SU-DHL-6 (cell line): Measurements from ENCODE around the gene PALM.

Source experiments
- H2AFZ ChIP-seq: fragments of 200-600 bp; sonication (generic); 2 replicates; pipeline ENCODE4 v1.6.1; 2014; ENCODE audit warnings: low read depth, mild to moderate bottlenecking, moderate library complexity, mixed read lengths, antibody characterized with exemption, low read length; ENCODE audit not compliant: severe bottlenecking
- H3F3A ChIP-seq: fragments of 200-600 bp; shearing (Covaris generic); 2 replicates; pipeline ENCODE4 v1.6.0; 2016; ENCODE audit warnings: antibody characterized with exemption, mild to moderate bottlenecking; ENCODE audit not compliant: insufficient read depth
- H3K27ac ChIP-seq: fragments of 200-600 bp; sonication (generic); 2 replicates; pipeline ENCODE4 v1.5.1; 2016; ENCODE audit warnings: low read depth, mild to moderate bottlenecking, low read length, moderate library complexity, mixed read lengths
- H3K27me3 ChIP-seq: fragments of 200-600 bp; sonication (generic), shearing (Covaris generic); 2 replicates; pipeline ENCODE4 v1.6.0; 2014; ENCODE audit warnings: mild to moderate bottlenecking, low read length
- H3K36me3 ChIP-seq: fragments of 200-600 bp; sonication (generic); 2 replicates; pipeline ENCODE4 v1.6.1; 2014; ENCODE audit warnings: mild to moderate bottlenecking, low read length, mixed read lengths
- H3K4me2 ChIP-seq: fragments of 300-600, 200-600 bp; shearing (Covaris generic), sonication (generic); 2 replicates; pipeline ENCODE4 v1.6.0; 2014; ENCODE audit warnings: low read length, low read depth, mild to moderate bottlenecking; ENCODE audit not compliant: poor library complexity, severe bottlenecking
- H3K4me3 ChIP-seq: fragments of 200-600 bp; sonication (generic); 2 replicates; pipeline ENCODE4 v1.5.1; 2014; ENCODE audit warnings: antibody characterized with exemption, low read length, mild to moderate bottlenecking, mixed read lengths; ENCODE audit not compliant: insufficient read depth, poor library complexity, severe bottlenecking
- H3K79me2 ChIP-seq: fragments of 200-600 bp; sonication (generic); 2 replicates; pipeline ENCODE4 v1.6.1; 2014; ENCODE audit warnings: mild to moderate bottlenecking, low read length, moderate library complexity; ENCODE audit not compliant: insufficient read depth
- H3K9ac ChIP-seq: fragments of 200-600 bp; sonication (generic); 2 replicates; pipeline ENCODE4 v1.7.0; 2014; ENCODE audit warnings: mild to moderate bottlenecking, low read length
- H3K9me2 ChIP-seq: fragments of 200-600 bp; sonication (generic); replicated peaks from 2 replicates; pipeline ENCODE4 v1.6.1; 2014; ENCODE audit warnings: low read length; ENCODE audit not compliant: insufficient read depth
- H3K9me3 ChIP-seq: fragments of 200-600 bp; sonication (generic); 2 replicates; pipeline ENCODE4 v1.6.1; 2014; ENCODE audit warnings: low read length, mixed read lengths; ENCODE audit not compliant: insufficient read depth
- H4K20me1 ChIP-seq: fragments of 200-600 bp; sonication (generic); 2 replicates; pipeline ENCODE4 v1.6.1; 2014; ENCODE audit warnings: low read depth, mild to moderate bottlenecking, antibody characterized with exemption, low read length, moderate library complexity, mixed read lengths
- EZH2phosphoT487 ChIP-seq: fragments of 200-600 bp; sonication (generic), shearing (Covaris generic); conservative IDR thresholded peaks from 2 replicates; pipeline ENCODE4 v1.6.1; 2018; ENCODE audit warnings: mild to moderate bottlenecking, antibody characterized with exemption, low read length, moderate library complexity, mixed read lengths
- TF ChIP-seq, protein P1 (sequence below): fragments of 200-600 bp; sonication (generic); IDR thresholded peaks from one replicate; pipeline ENCODE4 v1.5.1; 2017; ENCODE audit warnings: antibody characterized with exemption, mild to moderate bottlenecking, low read length, moderate library complexity; ENCODE audit not compliant: insufficient read depth, poor library complexity, severe bottlenecking

PALM gene

DNA sequence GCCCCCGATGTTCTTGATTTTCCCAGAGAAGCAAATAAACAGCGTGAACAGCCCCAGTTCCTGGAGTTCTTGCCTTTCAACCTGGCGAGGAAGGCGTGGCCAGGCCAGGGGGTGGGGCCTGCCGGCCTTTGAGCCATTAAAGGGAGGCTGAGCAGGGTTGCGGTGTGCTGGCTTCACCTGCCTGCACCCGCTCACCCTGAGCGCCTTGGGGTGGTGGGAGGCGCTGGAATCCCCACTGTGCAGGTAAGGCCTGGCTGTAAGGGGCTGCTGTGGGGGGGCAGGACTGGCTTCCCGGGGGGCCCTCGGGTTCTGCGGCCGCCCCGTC is 39.5 kb downstream of the PALM start:
- Histone ChIP-seq H3K4me3 (no peak overlapping the region), H3K4me2 (no peak overlapping the region), H3K9me3 (no peaks in the 10 kb centered on the region), H3K27me3 (no peaks in the 10 kb centered on the region), H3K9ac (no peak overlapping the region), H3K36me3 (no peaks in the 10 kb centered on the region), H3K9me2 (no peaks in the 10 kb centered on the region), H3F3A (no peaks in the 10 kb centered on the region), H4K20me1 (no peaks in the 10 kb centered on the region), H3K27ac (no peak overlapping the region), H2AFZ (no peak overlapping the region), H3K79me2 (no peaks in the 10 kb centered on the region)
- no peak for TF ChIP-seq EZH2phosphoT487
- TF ChIP-seq, protein P1, sequence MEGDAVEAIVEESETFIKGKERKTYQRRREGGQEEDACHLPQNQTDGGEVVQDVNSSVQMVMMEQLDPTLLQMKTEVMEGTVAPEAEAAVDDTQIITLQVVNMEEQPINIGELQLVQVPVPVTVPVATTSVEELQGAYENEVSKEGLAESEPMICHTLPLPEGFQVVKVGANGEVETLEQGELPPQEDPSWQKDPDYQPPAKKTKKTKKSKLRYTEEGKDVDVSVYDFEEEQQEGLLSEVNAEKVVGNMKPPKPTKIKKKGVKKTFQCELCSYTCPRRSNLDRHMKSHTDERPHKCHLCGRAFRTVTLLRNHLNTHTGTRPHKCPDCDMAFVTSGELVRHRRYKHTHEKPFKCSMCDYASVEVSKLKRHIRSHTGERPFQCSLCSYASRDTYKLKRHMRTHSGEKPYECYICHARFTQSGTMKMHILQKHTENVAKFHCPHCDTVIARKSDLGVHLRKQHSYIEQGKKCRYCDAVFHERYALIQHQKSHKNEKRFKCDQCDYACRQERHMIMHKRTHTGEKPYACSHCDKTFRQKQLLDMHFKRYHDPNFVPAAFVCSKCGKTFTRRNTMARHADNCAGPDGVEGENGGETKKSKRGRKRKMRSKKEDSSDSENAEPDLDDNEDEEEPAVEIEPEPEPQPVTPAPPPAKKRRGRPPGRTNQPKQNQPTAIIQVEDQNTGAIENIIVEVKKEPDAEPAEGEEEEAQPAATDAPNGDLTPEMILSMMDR = no peak

DNA sequence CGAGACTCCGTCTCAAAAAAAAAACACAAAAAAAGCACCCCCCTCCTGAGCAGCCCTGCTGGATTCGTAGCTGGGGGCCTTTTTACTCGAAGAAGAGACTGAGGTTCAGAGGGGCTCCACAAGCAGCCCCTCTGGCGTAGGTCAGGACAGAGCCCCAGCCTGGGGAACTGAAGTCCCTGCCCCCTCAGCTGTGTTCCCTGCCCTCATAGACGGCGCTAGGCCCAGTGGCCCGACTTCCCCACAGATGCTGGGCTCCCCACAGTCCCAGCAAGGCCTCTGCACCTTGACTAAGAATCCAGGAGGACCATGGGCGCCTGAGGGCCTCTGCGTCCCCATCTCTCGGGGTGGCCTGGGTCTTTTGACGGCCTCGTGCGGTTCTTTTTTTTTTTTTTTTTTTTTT is 41.1 kb downstream of the PALM start:
- H4K20me1 ChIP-seq = no peaks in the 10 kb centered on the region
- H3K4me2 ChIP-seq = no peak overlapping the region
- no peaks in the 10 kb centered on the region for H3K79me2 ChIP-seq
- no peak overlapping the region for H3K9ac ChIP-seq
- H3K36me3 ChIP-seq = no peaks in the 10 kb centered on the region
- TF ChIP-seq, protein P1 = no peak
- no peak for TF ChIP-seq EZH2phosphoT487
- no peaks in the 10 kb centered on the region for H3K9me2 ChIP-seq
- H3K27me3 ChIP-seq = no peaks in the 10 kb centered on the region
- no peak overlapping the region for H3K4me3 ChIP-seq
- H2AFZ ChIP-seq = no peak overlapping the region
- H3F3A ChIP-seq = no peaks in the 10 kb centered on the region
- no peaks in the 10 kb centered on the region for H3K9me3 ChIP-seq
- H3K27ac ChIP-seq = no peak overlapping the region

DNA sequence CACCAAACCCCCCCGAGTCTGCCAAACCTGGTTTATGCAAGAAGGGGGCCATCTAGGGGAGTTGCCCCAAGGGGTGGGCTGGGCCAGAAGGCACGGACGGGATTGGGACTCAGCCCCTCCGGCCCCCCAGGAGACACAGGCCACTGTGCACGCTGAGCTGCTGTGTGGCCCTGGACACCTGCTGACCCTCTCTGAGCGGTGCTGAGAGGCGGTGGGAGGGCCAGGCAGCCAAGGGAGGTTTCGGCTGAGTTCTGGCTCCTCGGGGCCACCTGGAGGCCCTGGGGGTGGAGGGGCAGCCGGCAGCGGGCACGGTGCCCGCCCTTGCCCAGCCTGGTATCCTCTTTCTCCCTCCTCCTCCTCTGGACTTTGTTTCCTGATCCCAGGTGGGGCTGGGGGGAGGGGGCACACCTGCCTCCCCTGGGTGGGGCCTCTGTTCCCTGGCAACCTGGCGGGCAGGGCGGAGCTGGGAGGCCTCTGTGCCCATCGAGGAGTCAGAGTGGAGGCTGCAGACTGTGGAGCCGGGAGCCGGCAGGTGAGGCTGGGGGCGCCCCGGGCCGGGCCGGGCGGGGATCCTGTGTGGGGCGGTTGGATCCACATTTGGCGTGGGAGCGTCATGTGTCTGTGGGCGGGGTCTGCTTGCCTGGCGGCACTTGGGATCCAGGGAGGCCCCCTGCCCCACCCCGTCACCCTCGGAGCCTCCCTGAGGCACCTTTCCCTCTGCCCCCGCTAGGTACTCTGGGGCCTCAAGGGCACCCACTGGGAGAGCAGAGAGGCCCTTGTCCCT is 42.1 kb downstream of the PALM start, which contains the start of gene MISP:
Gene MISP, plus strand, starts transcription at position 473 of the 784 bp plus-strand sequence. CDS start 5,835 bp downstream, outside the sequence.
- Histone ChIP-seq H3K9me3 (no peaks in the 10 kb centered on the region), H3F3A (no peaks in the 10 kb centered on the region), H3K36me3 (no peaks in the 10 kb centered on the region), H3K9me2 (no peaks in the 10 kb centered on the region), H3K27ac (no peak within 1 kb of the TSS), H3K27me3 (no peaks in the 10 kb centered on the region), H4K20me1 (no peaks in the 10 kb centered on the region), H3K4me3 (no peak within 1 kb of the TSS), H3K4me2 (no peak within 1 kb of the TSS), H3K79me2 (no peaks in the 10 kb centered on the region), H3K9ac (no peak within 1 kb of the TSS), H2AFZ (no peak within 1 kb of the TSS)
- no peak for TF ChIP-seq EZH2phosphoT487
- TF ChIP-seq, protein P1 = no peak
